IgD-negative memory B cell (primary cell): Measurements from ENCODE around the gene SCCPDH. TPM values are rescaled to one million over a fixed set of nuclear protein-coding genes. Genes with fewer than 3 reads are reported as not detected.
A peak's percentile ranks its signal among the peaks of the same experiment; 100 is the strongest.

ENCODE experiments used
- H3K27ac Mint-ChIP-seq, 3 donors: one replicate each; pipeline ENCODE4 v1.8.0; 2020 to 2022; ENCODE audit warnings: mild to moderate bottlenecking in 3 of 3, mixed read lengths in 3 of 3, moderate library complexity in 1 of 3
- H3K27me3 Mint-ChIP-seq: one replicate; pipeline ENCODE4 v1.8.0; 2021; ENCODE audit warnings: mixed read lengths
- H3K36me3 Mint-ChIP-seq: one replicate; pipeline ENCODE4 v1.8.0; 2020; ENCODE audit warnings: mild to moderate bottlenecking, mixed read lengths
- H3K4me1 Mint-ChIP-seq, 3 donors: one replicate each; pipeline ENCODE4 v1.8.0; 2020 to 2022; ENCODE audit warnings: mixed read lengths in 3 of 3, mild to moderate bottlenecking in 1 of 3
- H3K4me3 Mint-ChIP-seq, 4 donors: one replicate each; pipeline ENCODE4 v1.8.0; 2020 to 2022; ENCODE audit warnings: mild to moderate bottlenecking in 4 of 4, mixed read lengths in 4 of 4, moderate library complexity in 3 of 4
- H3K9me3 Mint-ChIP-seq, 3 donors: one replicate each; pipeline ENCODE4 v1.8.0; 2020 to 2021; ENCODE audit warnings: mixed read lengths in 3 of 3, mild to moderate bottlenecking in 1 of 3
- polyA plus RNA-seq: library from polyadenylated mRNA; unstranded; fragments of 300-500 nt; fragmentation: Illumina TruSeq; gene quantifications from one replicate; pipeline ENCODE4 v1.2.3, GENCODE V29; 2021

SCCPDH gene
- polyA plus RNA-seq, 1 donor from 2014 or later = 9.5 TPM

DNA sequence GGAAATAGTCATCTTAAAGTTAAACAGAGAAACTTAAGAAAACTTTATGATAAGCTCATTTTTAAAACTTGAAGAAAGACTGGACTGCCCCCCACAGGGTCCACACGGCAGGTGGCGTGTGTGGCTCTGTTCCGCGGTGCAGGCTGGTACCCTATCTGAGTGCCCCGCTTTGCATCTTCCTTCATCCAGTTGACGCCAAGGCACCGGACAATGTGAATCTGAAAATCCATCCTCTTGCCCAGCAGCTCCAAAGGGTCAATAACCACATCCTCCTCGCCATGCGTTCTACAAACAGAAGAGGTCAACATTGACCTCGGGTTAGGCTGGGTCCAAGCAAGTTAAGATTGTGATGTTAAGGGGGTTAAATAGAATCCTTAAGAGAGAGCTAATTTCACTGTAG, 54.5 kb downstream of the SCCPDH start:
- Mint-ChIP-seq H3K27ac (no peak overlapping the region), H3K27me3 (peaks cover 2% of the 10 kb centered on the region), H3K36me3 (peaks cover 8% of the 10 kb centered on the region), H3K4me3 (no peak overlapping the region), H3K4me1 (peaks cover 0 to 6% (median 2%) of the 10 kb centered on the region in 3 donors), H3K9me3 (peaks cover 0 to 2% (median 0%) of the 10 kb centered on the region in 3 donors)

- Mint-ChIP-seq H3K36me3 (peaks cover 8% of the 10 kb centered on the region), H3K4me1 (peaks cover under 1 to 2% (median 2%) of the 10 kb centered on the region in 3 donors), H3K27me3 (peaks cover 7% of the 10 kb centered on the region), H3K4me3 (no peak overlapping the region), H3K9me3 (peaks cover 0 to 2% (median 0%) of the 10 kb centered on the region in 3 donors), H3K27ac (no peak overlapping the region)
Observed at GRCh38 chr1:246779561-246780175, 55.5 kb downstream of the SCCPDH start.

DNA sequence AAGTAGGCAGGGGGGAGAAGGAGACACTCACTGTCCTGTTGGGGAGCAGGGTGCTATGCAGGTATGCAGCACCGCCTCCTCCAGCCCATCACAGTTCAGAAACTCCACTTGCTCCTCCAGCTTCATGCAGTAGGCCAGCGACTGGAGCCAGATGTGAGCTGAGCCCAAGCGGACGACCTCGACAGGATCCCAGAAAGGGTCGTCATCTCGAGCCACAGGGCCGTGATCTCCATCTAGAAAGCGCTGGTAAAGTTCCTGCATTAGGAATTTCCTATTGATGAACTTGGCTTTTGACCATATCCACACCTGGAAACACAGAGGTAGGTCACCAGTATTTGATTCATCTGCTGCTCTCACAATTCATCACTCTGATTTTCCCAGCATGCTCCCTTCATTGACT, 56.1 kb downstream of the SCCPDH start:
- peaks cover 1 to 5% (median 4%) of the 10 kb centered on the region in 3 donors for H3K4me1 Mint-ChIP-seq
- H3K27ac Mint-ChIP-seq = no peak overlapping the region
- peaks cover 0 to 2% (median 0%) of the 10 kb centered on the region in 3 donors for H3K9me3 Mint-ChIP-seq
- no peak overlapping the region for H3K4me3 Mint-ChIP-seq
- H3K36me3 Mint-ChIP-seq = peaks cover 8% of the 10 kb centered on the region
- H3K27me3 Mint-ChIP-seq = peaks cover 7% of the 10 kb centered on the region

- Mint-ChIP-seq H3K4me3 (peak overlapping the region in 1 of 4 donors; percentile 72), H3K9me3 (peaks cover 0 to 2% (median 0%) of the 10 kb centered on the region in 3 donors), H3K4me1 (peaks cover 1 to 5% (median 4%) of the 10 kb centered on the region in 3 donors), H3K27me3 (peaks cover 7% of the 10 kb centered on the region), H3K27ac (peak overlapping the region in 1 of 3 donors; percentile 47), H3K36me3 (peaks cover 5% of the 10 kb centered on the region)
Observed at GRCh38 chr1:246781212-246781611, 57.0 kb downstream of the SCCPDH start.

DNA sequence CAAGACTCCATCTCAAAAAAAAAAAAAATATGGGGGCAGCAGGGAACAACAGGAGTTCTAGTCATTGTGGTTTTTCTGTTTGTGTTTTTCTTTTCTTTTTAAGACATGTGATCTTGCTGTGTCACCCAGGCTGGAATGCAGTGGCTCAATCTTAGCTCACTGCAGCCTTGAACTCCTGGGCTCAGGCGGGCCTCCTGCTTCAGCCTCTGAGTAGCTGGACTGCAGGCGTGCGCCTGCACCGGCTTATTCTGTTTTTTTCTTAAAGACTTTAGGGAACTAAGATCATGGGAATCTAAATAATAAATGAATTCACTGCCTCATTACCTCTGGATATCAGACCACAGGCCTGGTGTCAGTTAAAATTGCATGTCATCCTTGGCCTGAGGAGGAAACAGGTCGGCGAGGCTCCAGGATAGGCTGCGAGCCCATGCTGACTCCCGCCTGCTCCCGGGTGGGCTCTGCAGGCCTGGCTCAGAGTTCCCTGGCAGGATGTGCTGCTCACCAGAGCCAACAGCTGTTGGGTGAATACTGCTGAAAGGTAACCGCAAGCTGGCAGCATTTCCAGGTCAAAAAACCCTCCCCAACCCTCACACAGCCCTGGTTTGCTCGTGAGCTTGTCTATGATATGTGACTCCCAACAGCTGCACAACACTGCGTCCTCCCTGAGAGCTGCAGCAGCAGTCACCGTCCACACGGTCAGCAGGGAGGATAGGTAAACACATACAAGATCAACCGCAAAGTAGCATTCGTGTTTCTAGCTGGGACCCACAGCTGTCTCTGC, 58.1 kb downstream of the SCCPDH start:
- Mint-ChIP-seq H3K9me3 (peaks cover 0 to 2% (median 0%) of the 10 kb centered on the region in 3 donors), H3K4me1 (peaks cover 1 to 5% (median 4%) of the 10 kb centered on the region in 3 donors), H3K36me3 (peaks cover 5% of the 10 kb centered on the region), H3K4me3 (peak overlapping the region in 1 of 4 donors; percentile 5), H3K27ac (no peak overlapping the region), H3K27me3 (peaks cover 7% of the 10 kb centered on the region)

DNA sequence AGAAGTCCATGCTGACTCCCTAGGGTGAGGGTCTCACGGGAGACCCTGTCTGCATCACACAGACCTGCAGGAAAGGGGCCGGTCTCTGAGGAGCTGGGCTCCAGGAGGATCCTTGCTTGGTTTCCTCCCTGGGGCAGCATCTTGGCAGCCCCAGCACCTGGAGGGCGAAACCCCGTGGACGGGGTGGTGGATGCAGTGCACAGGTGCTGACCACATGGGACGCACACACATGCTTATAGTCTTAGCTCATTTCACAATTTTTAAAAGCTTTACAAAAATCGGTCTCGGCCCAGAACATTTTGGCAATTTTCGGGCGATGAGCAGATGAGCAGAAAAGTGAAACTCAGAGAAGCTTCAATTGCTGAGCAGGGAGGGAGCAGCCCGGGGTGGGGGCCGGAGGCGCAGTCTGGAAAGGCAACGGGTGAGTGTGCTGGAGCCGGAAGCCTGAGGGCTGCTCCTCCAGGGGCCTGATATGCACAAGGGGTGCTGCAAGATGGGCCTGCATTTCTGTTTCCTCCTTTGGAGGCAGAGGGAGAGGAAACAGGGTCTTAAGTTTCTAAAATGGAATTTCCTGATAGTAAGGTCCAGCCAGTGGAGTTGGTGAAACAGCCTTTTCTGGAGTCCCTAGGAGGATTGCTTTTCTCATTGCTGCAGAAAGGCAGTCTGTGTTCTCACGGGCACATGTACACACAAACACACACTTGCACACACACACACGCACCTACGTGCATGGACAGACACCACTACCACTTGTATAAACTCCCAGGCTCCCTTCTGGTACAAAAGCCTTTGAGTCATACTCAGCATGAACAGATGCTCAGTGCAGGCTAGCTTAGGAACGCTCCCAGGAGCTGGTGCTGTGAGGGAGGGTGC, 60.6 kb downstream of the SCCPDH start:
- H3K36me3 Mint-ChIP-seq = peaks cover 3% of the 10 kb centered on the region
- H3K27me3 Mint-ChIP-seq = peaks cover 17% of the 10 kb centered on the region
- H3K9me3 Mint-ChIP-seq = peaks cover 0 to 3% (median 0%) of the 10 kb centered on the region in 3 donors
- no peak overlapping the region for H3K27ac Mint-ChIP-seq
- H3K4me3 Mint-ChIP-seq = peak overlapping the region in 3 of 4 donors; percentile 26 to 64 (median 57)
- H3K4me1 Mint-ChIP-seq = peaks cover 3 to 5% (median 5%) of the 10 kb centered on the region in 3 donors

DNA sequence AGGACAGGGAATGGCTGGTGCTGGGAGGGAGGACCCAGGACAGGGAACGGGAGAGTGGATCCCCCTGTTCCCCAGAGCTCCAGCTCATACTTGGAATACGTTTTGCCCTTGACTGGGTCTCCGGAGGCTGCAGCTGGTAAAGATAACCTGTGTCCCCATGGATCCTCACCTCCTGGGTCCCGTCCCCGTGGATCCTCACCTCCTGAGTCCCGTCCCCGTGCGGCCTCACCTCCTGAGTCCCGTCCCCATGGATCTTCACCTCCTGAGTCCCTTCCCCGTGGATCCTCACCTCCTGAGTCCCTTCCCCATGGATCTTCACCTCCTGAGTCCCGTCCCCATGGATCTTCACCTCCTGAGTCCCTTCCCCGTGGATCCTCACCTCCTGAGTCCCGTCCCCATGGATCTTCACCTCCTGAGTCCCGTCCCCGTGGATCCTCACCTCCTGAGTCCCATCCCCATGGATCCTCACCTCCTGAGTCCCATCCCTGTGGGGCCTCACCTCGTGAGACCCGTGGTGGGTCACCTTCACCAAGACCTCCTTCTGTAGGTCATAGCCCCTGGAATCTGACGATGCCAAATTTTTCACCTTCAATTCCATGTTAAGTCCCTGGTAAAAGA, 61.4 kb downstream of the SCCPDH start:
- Mint-ChIP-seq H3K9me3 (peaks cover 0 to 1% (median 0%) of the 10 kb centered on the region in 3 donors), H3K27me3 (peaks cover 17% of the 10 kb centered on the region), H3K27ac (no peak overlapping the region), H3K4me1 (peaks cover 3 to 5% (median 3%) of the 10 kb centered on the region in 3 donors), H3K36me3 (peaks cover 1% of the 10 kb centered on the region), H3K4me3 (no peak overlapping the region)

DNA sequence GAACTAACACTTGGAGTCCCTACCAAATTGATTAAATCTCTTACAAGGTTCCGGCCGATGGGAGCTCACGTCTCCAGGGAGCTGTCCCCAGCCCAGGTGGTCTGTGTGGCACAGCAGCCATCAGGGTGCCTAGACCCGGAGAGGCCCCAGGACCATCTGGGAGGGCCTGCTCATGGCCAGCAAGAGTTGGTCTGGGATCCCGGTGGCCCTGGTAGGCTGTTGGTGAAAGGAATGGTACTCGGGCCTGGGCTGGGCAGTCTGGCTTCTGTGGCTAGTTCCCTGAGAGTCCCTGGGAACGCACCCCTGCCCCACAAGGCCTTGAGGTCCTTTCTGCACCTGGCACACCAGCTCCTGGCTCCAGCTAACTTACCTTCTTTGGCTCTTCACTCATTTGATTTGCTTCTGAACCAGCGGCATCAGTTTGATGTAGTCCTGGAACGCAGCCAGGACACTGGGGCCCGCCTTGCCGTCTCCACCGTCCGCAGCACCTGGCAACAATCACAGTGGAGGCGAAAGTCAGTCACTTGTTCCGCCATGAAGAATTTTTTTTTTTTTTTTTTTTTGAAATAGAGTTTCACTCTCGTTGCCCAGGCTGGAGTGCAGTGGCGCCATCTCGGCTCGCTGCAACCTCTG, 62.5 kb downstream of the SCCPDH start:
- Mint-ChIP-seq H3K4me1 (peaks cover 3 to 5% (median 3%) of the 10 kb centered on the region in 3 donors), H3K4me3 (no peak overlapping the region), H3K36me3 (no peaks in the 10 kb centered on the region), H3K27me3 (peaks cover 15% of the 10 kb centered on the region), H3K9me3 (peaks cover 0 to 1% (median 0%) of the 10 kb centered on the region in 3 donors), H3K27ac (no peak overlapping the region)

DNA sequence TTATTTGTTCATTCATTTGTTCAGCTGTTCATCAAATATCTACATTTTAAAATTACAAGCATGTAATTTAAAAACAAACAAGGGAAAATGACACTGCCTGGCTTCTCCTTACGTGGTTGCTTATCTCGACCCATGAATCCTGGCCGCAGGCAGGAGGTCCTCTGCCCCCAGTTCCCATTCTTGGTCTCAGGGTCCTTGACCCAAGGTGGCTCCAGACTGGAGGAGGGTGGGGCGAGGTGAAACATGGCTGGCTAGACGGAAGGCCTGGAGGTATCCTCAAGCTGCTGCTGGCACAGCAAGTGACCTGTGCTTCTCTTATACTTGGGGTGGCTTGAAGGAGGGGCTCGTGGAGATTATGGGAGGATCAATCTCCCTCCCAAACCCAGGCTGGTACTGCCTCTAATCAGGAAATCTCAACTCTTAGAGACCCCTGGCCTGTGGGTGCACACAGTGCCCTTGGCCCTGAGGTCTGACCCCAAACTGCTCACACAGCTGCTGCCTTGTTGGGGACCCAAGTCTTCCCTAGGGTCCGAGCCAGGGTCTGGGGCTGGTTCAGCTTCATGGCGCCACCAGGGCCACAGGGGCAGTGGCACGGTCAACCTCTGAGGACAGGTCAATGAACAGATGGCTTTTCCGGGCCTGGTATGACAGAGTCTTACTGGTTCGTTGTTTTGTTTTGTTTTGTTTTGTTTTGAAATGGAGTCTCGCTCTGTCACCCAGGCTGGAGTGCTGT, 63.7 kb downstream of the SCCPDH start:
- peak overlapping the region in 1 of 4 donors; percentile 33 for H3K4me3 Mint-ChIP-seq
- H3K36me3 Mint-ChIP-seq = no peaks in the 10 kb centered on the region
- H3K4me1 Mint-ChIP-seq = peaks cover 3 to 5% (median 3%) of the 10 kb centered on the region in 3 donors
- peaks cover 15% of the 10 kb centered on the region for H3K27me3 Mint-ChIP-seq
- H3K9me3 Mint-ChIP-seq = peaks cover 0 to 1% (median 0%) of the 10 kb centered on the region in 3 donors
- H3K27ac Mint-ChIP-seq = no peak overlapping the region

GRCh38 chr1:246788895-246789338, 64.7 kb downstream of the SCCPDH start:
- H3K4me3 Mint-ChIP-seq = peak overlapping the region in 2 of 4 donors; percentile 59 to 73
- H3K27ac Mint-ChIP-seq = no peak overlapping the region
- no peaks in the 10 kb centered on the region for H3K36me3 Mint-ChIP-seq
- H3K4me1 Mint-ChIP-seq = peaks cover 3 to 5% (median 3%) of the 10 kb centered on the region in 3 donors
- peaks cover 0 to 1% (median 0%) of the 10 kb centered on the region in 3 donors for H3K9me3 Mint-ChIP-seq
- H3K27me3 Mint-ChIP-seq = peaks cover 13% of the 10 kb centered on the region

DNA sequence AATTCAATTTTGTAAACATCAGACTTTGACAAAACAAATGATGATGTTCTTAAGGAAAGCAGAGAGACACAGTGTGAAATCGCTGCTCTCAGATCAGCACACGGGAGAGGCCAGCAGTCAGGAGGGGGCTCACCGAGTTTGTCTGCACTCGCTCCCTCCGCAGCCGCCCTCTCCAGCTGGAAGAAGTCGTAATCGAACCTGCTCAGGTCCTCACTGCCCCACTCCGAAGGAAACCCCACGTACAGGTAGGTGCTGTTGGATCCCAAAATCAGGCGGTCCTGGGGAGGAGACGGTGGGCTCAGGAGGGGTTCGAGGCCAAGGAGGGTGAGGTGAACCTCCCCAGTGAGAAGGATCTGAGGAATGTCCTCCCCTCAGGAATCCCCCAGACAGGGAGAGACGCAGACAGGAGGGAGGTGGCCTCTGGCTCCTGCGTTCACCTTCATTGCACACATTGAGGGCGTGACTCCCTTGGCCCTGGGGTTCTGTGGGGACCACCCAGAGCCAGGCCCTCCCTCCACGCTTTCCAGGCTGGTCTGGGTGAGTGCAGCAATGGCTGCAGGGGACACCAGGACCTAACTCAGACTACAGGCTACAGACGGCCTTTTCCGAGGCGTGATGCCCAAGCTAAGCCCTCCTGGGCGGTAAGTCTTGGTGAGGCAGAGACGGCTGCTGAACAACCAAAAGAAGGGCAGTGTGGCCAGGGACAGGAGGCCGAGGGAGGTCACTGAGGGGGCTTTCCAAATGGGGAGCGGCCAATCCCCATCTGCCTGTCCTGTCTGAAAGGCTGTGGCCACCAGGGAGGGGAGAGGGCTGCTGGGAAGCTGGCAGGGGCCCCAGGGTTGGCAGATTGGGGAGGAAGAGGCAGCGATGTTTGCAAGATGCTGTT, 65.5 kb downstream of the SCCPDH start:
- Mint-ChIP-seq H3K36me3 (no peaks in the 10 kb centered on the region), H3K27ac (no peak overlapping the region), H3K4me3 (peak overlapping the region in 2 of 4 donors; percentile 59 to 64), H3K4me1 (peaks cover 3% of the 10 kb centered on the region in 3 donors), H3K9me3 (peaks cover 0 to 1% (median 0%) of the 10 kb centered on the region in 3 donors), H3K27me3 (peaks cover 10% of the 10 kb centered on the region)

DNA sequence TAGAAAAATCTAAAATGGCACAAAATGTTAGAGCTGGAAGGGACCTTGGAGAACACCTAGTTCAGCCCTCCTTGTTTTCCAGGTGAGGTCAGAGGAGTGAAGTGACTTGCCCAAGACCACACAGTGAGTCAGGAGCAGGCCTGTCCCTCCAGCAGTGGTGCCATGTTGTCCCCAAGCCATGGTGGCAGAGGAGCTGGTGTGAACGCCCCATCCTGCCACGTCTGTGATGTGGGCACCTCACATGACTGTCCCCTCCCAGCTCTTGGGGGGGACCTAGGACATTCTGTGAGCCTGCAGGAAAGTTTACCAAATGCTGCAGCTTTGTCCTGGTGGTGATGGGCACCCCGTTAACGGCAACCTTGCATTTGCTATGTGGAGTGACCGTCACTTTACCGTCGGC, 66.2 kb downstream of the SCCPDH start:
- Mint-ChIP-seq H3K27me3 (peaks cover 10% of the 10 kb centered on the region), H3K9me3 (peaks cover 0 to 1% (median 0%) of the 10 kb centered on the region in 3 donors), H3K4me1 (peaks cover 0 to 2% (median 1%) of the 10 kb centered on the region in 3 donors), H3K27ac (no peak overlapping the region), H3K36me3 (no peaks in the 10 kb centered on the region), H3K4me3 (no peak overlapping the region)
